ENCODE results near the gene ZNF428. TPM values are rescaled to one million over a fixed set of nuclear protein-coding genes. Genes with fewer than 3 reads are reported as not detected.
A peak's percentile ranks its signal among the peaks of the same experiment; 100 is the strongest.
"Not testable (repeated sequence)": the region's sequence is repeated elsewhere in the genome, so short reads cannot be mapped to it uniquely, and the experiment has no call there.

Gene ZNF428
- total RNA-seq, 4 donors from 2014 or later = 38.1 to 61.1 (median 50.5) TPM

- peak overlapping the region; percentile 47 to 72 (median 60) for H3K4me3 ChIP-seq
- H3K27ac ChIP-seq = peak overlapping the region; percentile 57 to 90 (median 84)
- DNase-seq (ENCODE audit: low spot score in 2 of 2) = no peak
- H3K27me3 ChIP-seq = peaks cover 2 to 37% of the 10 kb centered on the region in 2 donors
- no peak for TF ChIP-seq POLR2A (IDR thresholded peaks at IDR 0.05)
- TF ChIP-seq, protein P1, sequence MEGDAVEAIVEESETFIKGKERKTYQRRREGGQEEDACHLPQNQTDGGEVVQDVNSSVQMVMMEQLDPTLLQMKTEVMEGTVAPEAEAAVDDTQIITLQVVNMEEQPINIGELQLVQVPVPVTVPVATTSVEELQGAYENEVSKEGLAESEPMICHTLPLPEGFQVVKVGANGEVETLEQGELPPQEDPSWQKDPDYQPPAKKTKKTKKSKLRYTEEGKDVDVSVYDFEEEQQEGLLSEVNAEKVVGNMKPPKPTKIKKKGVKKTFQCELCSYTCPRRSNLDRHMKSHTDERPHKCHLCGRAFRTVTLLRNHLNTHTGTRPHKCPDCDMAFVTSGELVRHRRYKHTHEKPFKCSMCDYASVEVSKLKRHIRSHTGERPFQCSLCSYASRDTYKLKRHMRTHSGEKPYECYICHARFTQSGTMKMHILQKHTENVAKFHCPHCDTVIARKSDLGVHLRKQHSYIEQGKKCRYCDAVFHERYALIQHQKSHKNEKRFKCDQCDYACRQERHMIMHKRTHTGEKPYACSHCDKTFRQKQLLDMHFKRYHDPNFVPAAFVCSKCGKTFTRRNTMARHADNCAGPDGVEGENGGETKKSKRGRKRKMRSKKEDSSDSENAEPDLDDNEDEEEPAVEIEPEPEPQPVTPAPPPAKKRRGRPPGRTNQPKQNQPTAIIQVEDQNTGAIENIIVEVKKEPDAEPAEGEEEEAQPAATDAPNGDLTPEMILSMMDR (IDR thresholded peaks at IDR 0.05) = no peak
- H3K4me1 ChIP-seq = peaks cover 0 to 43% (median 11%) of the 10 kb centered on the region in 4 donors
- H3K36me3 ChIP-seq = no peaks in the 10 kb centered on the region
- WGBS, 2 donors = 4 to 6% methylated on average over 9 of the region's 9 CpGs
- no peaks in the 10 kb centered on the region for H3K9me3 ChIP-seq
Measured at GRCh38 chr19:43640424-43640757, 21.0 kb upstream of the ZNF428 start.

DNA sequence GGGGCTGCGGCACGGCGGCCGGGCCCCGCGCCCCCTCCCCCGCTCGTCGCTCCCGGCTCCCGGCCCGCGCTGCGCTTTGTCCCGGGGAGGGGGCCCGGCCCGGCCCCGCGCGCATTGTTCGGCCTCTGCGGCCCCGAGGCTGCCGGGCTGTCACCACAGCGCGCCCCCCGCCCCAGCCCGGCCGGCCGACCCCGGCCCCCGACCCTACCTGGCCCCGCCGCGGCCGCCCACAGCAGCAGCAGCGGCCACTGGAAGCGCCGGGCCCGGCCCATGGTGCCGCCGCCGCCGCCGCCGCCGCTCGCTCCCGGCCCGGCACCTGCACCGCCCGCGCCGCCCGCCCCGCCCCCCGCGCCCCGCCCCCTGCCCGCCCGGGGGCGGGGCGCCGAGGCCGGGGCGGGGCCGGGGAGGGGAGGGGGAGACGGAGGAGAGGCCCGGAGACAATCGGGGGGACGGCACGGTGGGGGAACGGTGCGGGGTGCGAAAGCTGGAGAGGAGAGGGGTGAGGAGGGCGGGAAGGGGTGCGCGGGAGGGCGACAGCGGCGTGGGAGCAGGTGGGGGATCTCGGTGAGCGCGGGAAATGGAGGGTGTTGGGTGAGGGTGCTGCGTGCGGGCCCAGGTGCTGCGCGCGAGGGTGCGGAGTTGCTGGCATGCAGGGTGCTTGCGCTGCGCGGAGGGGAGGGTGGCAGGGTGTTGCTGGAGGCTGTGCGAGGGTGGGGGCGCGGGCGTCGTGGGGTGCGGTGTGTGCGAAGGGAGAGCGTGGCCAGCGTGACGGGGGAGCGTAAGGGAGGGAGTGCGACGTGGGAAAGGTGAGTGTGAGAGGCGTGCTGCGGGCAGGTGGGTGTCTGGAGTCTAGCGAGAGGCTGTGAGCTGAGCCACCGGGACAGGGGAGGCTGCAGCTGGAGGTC lies 20.3 kb upstream of the ZNF428 start, which contains the start of gene CADM4:
Gene CADM4, minus strand, starts transcription at position 332 of the 905 bp plus-strand sequence. Its CDS starts 60 bp downstream, at position 272.
- Histone ChIP-seq H3K36me3 (no peaks in the 10 kb centered on the region), H3K9me3 (no peaks in the 10 kb centered on the region), H3K4me1 (peaks cover 0 to 49% (median 11%) of the 10 kb centered on the region in 4 donors), H3K27me3 (peaks cover 2 to 43% of the 10 kb centered on the region in 2 donors), H3K4me3 (peak within 1 kb of the TSS; percentile 47 to 72 (median 60)), H3K27ac (peak within 1 kb of the TSS; percentile 73 to 92 (median 84))
- 1 to 2% methylated on average over 61 to 86 of the region's 110 CpGs for WGBS, 2 donors
- TF ChIP-seq, protein P1 (IDR thresholded peaks at IDR 0.05) = no peak
- TF ChIP-seq POLR2A (IDR thresholded peaks at IDR 0.05) = no peak
- TF ChIP-seq EP300 (IDR thresholded peaks at IDR 0.05) = no peak
- no peak for DNase-seq (ENCODE audit: low spot score in 2 of 2)

- H3K27ac ChIP-seq = peak overlapping the region; percentile 56 to 92 (median 82)
- 9 to 10% methylated on average over 17 to 18 of the region's 18 CpGs for WGBS, 2 donors
- DNase-seq (ENCODE audit: low spot score in 2 of 2) = no peak
Measured at GRCh38 chr19:43638995-43639518, 19.6 kb upstream of the ZNF428 start.

DNA sequence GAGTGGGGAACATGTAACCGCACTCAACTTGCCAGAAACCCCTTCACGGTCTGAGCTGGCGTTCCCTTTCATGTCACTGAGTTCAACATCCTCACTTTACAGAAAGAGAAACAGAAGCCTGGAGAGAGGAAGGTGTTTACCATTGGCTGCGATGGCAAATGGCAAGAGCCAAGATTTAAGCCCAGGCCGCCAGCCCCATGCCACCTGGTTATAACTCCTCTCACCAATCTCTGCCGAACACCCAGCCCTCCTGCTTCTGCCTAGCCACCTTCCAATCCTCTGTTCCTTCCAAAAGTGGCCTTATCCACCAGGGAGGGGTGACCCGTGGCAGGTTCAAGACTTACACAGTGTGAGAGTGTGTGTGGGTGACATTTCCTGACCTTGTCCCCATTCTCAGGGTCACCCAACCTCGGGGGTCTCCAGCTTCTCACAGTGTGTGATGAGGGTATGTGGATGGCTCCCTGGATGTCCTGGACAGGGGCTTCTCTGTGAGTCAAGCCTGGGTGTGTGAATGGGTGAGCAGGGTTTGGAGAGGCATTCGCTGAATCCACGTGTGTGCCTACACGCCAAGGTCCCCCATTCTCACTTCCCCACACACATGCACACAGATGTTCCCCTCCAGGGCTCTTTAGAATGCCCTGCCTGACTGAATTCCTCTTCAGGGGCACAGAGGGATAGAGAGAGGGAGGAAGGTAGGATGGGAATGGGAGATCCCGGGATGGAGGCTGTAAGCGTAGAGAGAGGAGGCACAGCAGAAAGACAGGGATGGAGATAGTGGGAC lies 19.0 kb upstream of the ZNF428 start:
- no peaks in the 10 kb centered on the region for H3K36me3 ChIP-seq
- peak overlapping the region; percentile 42 to 72 (median 50) for H3K4me3 ChIP-seq
- DNase-seq (ENCODE audit: low spot score in 2 of 2) = no peak
- WGBS, 2 donors = 45 to 49% methylated on average over 12 to 13 of the region's 13 CpGs
- no peaks in the 10 kb centered on the region for H3K9me3 ChIP-seq
- H3K4me1 ChIP-seq = peaks cover 0 to 63% (median 11%) of the 10 kb centered on the region in 4 donors
- no peak for TF ChIP-seq EP300 (IDR thresholded peaks at IDR 0.05)
- TF ChIP-seq POLR2A (IDR thresholded peaks at IDR 0.05) = no peak
- TF ChIP-seq, protein P1 (IDR thresholded peaks at IDR 0.05) = no peak
- peak overlapping the region; percentile 56 to 92 (median 82) for H3K27ac ChIP-seq
- H3K27me3 ChIP-seq = peaks cover 2 to 44% of the 10 kb centered on the region in 2 donors

More at GRCh38 chr19:43638995-43639518, 19.6 kb upstream of the ZNF428 start:
- TF ChIP-seq EP300 (IDR thresholded peaks at IDR 0.05) = no peak
- Histone ChIP-seq H3K36me3 (no peaks in the 10 kb centered on the region), H3K27me3 (peaks cover 2 to 44% of the 10 kb centered on the region in 2 donors), H3K9me3 (no peaks in the 10 kb centered on the region), H3K4me1 (peaks cover 0 to 57% (median 11%) of the 10 kb centered on the region in 4 donors), H3K4me3 (peak overlapping the region; percentile 42 to 72 (median 50))

GRCh38 chr19:43636121-43636683 lies 16.8 kb upstream of the ZNF428 start:
- 28 to 33% methylated on average over 12 to 14 of the region's 14 CpGs for WGBS, 2 donors
- TF ChIP-seq POLR2A (IDR thresholded peaks at IDR 0.05) (peak in 1 of 2 donors; percentile 9), EP300 (IDR thresholded peaks at IDR 0.05) (peak in 1 of 2 donors; percentile 73)
- TF ChIP-seq, protein P1 (IDR thresholded peaks at IDR 0.05) = no peak
- no peaks in the 10 kb centered on the region for H3K36me3 ChIP-seq
- H3K9me3 ChIP-seq = no peaks in the 10 kb centered on the region
- H3K4me1 ChIP-seq = peaks cover 0 to 60% (median 11%) of the 10 kb centered on the region in 4 donors
- no peak for DNase-seq (ENCODE audit: low spot score in 2 of 2)
- peak overlapping the region; percentile 71 to 92 (median 82) for H3K27ac ChIP-seq
- peak overlapping the region in 2 of 4 donors; percentile 28 to 43 for H3K4me3 ChIP-seq
- H3K27me3 ChIP-seq = peaks cover 2 to 44% of the 10 kb centered on the region in 2 donors

GRCh38 chr19:43635561-43635940 lies 16.1 kb upstream of the ZNF428 start:
- H3K27ac ChIP-seq = peak overlapping the region; percentile 71 to 92 (median 82)
- H3K9me3 ChIP-seq; H3K36me3 ChIP-seq; DNase-seq (ENCODE audit: low spot score in 2 of 2): not testable (repeated sequence)
- 29 to 36% methylated on average over 2 of the region's 2 CpGs for WGBS, 2 donors
- peaks cover 0 to 58% (median 10%) of the 10 kb centered on the region in 4 donors for H3K4me1 ChIP-seq
- peaks cover 2 to 38% of the 10 kb centered on the region in 2 donors for H3K27me3 ChIP-seq
- peak overlapping the region; percentile 28 to 43 (median 32) for H3K4me3 ChIP-seq

All from tibial nerve (tissue), 4 donors.